NCI-H2196 (cell line): ENCODE results near the gene DMD.

Source experiments
- DNase-seq: peaks from one replicate; lab custom pipeline; 2025; ENCODE audit not compliant: unreplicated experiment; lab: John Stamatoyannopoulos, UW

Gene DMD

GRCh38 chrX:31894152-31894551 is 1317.2 kb downstream of the DMD start:
- no peak for DNase-seq

- no peak for DNase-seq
Measured at GRCh38 chrX:31893525-31893924, 1317.8 kb downstream of the DMD start.

GRCh38 chrX:31889088-31889487 is 1322.3 kb downstream of the DMD start:
- DNase-seq = no peak

- no peak for DNase-seq
Measured at GRCh38 chrX:31884535-31884934, 1326.8 kb downstream of the DMD start.

GRCh38 chrX:31872007-31872406 is 1339.3 kb downstream of the DMD start:
- no peak for DNase-seq

GRCh38 chrX:31870267-31870666 is 1341.1 kb downstream of the DMD start:
- no peak for DNase-seq

GRCh38 chrX:31860686-31861085 is 1350.7 kb downstream of the DMD start:
- no peak for DNase-seq

- DNase-seq = no peak
Measured at GRCh38 chrX:31858915-31859314, 1352.4 kb downstream of the DMD start.

- DNase-seq = no peak
Measured at GRCh38 chrX:31854716-31855115, 1356.6 kb downstream of the DMD start.

GRCh38 chrX:31851761-31852160 is 1359.6 kb downstream of the DMD start:
- DNase-seq = no peak

GRCh38 chrX:31847773-31848172 is 1363.6 kb downstream of the DMD start:
- no peak for DNase-seq

GRCh38 chrX:31845003-31845402 is 1366.3 kb downstream of the DMD start:
- DNase-seq = no peak

- no peak for DNase-seq
Measured at GRCh38 chrX:31838617-31839016, 1372.7 kb downstream of the DMD start.

GRCh38 chrX:31837445-31838049 is 1373.8 kb downstream of the DMD start:
- no peak for DNase-seq

GRCh38 chrX:31836479-31836878 is 1374.9 kb downstream of the DMD start:
- DNase-seq = no peak

GRCh38 chrX:31832263-31832662 is 1379.1 kb downstream of the DMD start:
- no peak for DNase-seq

GRCh38 chrX:31820430-31821210 is 1390.7 kb downstream of the DMD start:
- DNase-seq = no peak

- DNase-seq = no peak
Measured at GRCh38 chrX:31819455-31819854, 1391.9 kb downstream of the DMD start.

- no peak for DNase-seq
Measured at GRCh38 chrX:31811106-31811505, 1400.2 kb downstream of the DMD start.

GRCh38 chrX:31808357-31808756 is 1403.0 kb downstream of the DMD start:
- no peak for DNase-seq

GRCh38 chrX:31807165-31807564 is 1404.2 kb downstream of the DMD start:
- DNase-seq = no peak

- no peak for DNase-seq
Measured at GRCh38 chrX:31805781-31806180, 1405.6 kb downstream of the DMD start.

- DNase-seq = no peak
Measured at GRCh38 chrX:31800219-31800618, 1411.1 kb downstream of the DMD start.
